GM21576 (cell line): Measurements from ENCODE around the gene TNFRSF1B.

ENCODE experiments used
- ATAC-seq: cut with Tn5 transposase; IDR thresholded peaks from one replicate; pipeline ENCODE4 v1.9.1; 2021; ENCODE audit warnings: mild to moderate bottlenecking, moderate library complexity; ENCODE audit not compliant: unreplicated experiment

TNFRSF1B gene

DNA sequence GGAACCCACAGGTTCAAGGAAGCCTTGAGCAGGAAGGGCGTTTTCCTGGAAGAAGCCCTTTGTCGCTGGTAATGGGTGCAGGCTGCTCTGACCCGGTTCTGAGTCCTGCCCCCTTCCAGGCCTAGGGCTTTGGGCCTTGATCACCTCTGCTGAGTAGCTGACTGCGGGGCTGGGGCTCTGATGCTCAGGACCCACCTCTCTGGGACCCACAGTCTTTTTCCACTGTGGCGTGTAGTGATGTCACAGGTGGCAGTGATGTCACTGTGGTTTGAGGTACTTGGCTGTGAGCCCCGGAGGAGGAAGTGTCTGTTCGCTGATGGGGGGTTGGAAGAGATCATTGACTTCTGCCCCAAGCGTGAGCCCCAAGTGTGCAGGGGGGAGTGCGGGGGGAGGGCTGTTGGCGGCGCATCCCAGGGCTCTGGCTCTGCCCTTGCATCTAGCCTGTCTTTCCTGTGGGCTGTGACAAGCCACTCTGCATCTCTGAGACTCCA, 6.9 kb downstream of the TNFRSF1B start:
- ATAC-seq, result no peak

DNA sequence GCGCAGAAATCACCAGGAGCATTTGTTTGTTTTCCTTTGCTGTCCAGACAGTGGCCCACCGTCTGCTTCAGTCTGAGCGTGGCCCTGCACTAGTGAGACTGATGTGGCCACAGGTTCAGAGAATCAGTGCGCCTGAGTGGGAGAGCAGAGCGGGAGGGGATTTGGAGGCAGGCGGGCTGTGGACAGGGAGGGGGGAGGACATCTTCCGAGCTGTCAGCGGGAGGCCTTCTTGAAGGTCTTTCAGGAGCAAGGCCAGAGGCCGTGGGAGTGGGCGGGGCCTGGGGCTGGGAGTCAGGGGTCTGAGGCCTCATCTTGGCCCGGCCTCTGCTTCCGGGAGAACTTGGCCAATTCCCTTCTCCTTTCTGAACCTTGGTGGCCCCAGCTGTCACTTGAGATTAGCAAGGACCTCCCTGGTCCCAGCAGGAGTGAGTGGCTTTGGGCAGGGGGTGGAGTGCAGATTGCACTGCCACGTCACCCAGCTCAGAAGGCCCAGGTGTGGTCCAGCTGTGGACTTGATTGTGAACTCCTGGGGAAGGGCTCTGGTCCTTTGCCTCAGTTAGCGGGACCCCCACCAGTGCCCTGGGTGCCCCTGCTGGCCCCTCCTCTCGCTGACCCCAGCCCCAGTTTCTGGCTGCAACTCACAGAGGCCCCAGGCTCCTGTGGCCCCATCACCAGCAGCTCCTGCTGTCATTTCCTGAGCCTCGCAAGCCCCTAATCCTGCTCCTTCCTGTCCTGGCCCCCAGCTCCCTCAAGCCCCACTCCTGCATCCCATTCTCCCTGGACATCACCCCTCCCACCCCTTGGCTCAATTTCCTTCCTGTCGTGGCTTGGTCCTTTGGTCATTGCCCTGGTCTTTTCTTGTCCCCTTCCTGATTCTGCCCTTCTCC, 8.4 kb downstream of the TNFRSF1B start:
- ATAC-seq, result no peak

DNA sequence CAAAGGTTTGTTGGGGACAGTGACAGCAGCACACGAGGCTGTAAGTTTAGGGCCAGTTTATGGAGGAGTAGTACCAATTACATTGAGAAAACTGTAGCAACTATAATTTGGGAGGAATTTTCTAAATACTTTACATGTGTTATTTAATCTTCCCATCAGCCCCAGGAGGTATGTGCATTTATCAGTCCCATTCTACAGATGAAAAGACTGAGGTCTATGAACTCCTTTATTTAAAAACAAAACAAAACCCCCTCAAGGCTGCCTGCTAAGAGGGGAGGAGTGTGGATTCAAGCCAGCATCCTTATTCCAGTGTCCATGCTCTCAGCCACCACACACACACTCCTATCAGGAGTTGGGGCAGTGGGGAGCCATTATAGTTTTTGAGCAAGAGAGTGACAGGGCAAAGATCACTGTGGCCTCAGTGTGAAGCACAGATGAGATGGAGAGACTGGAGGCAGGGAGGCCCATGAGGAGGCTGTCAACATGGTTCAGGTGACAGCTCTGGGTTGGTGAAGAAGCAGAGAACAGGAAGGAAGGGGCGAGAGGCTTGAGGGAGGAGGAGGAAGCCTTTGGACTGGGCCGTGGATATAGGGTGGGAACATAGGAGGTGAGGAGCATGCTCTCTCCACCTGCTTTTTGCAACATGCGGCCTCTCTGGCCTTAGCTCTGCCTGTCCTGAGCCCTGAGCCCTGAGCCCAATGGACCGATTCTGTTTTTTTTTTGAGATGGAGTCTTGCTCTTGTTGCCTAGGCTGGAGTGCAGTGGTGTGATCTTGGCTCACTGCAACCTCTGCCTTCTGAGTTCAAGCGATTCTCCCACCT, 9.7 kb downstream of the TNFRSF1B start:
- no peak for ATAC-seq

DNA sequence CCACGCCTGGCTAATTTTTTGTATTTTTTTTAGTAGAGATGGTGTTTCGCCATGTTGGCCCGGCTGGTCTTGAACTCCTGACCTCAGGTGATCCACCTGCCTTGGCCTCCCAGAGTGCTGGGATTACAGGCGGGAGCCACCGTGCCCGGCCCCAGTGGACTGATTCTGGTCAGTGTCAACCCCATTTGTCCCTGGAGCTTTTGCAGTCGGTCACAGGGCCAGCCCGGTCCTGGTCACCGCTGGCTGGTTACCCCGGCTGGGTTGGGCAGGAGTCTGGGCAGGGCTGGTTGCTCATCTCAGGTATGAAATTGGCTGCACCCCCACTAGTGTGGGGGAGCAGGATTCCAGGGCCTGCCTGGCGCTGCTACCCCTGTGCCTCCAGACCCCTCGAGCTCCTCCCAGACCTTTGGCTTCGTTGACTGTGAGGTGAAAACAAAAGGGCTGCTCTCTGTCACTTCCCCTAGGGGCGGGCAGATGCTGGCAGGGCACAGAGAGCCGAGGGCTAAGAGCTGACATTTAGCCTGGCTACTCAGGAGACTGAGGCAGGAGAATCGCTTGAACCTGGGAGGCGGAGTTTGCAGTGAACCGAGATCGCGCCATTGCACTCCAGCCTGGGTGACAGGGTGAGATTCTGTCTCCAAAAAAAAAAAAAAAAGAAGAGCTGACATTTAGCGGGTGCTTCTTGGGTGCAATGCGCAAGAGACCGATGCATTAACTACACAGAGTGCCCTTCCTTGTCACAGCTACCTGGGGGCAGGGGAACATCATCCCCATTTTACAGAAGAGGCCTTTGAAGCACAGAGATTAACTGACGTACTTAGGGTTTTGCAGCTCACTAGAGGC, 10.6 kb downstream of the TNFRSF1B start:
- no peak for ATAC-seq

DNA sequence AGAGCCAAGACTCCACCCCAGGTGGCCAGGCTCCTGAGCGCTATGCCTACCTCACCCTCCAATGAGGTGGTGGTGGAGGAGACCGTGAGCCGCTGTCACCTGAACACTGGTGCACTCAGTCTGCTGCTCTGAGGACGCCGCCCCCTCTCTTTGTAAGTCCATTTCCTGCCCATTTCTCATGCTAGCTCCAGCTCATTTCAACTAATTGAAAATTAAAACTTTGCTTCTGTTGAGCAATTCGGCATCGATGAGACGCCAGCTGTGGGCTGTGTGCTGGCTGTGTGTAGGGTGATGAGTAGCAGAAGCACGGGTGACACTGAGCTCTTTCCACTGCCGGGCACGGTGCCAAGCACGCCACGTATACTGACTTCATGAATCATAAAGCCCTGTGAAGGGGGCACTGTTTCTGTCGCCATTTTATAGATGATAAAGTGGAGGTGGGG, 11.2 kb downstream of the TNFRSF1B start:
- ATAC-seq, result no peak

DNA sequence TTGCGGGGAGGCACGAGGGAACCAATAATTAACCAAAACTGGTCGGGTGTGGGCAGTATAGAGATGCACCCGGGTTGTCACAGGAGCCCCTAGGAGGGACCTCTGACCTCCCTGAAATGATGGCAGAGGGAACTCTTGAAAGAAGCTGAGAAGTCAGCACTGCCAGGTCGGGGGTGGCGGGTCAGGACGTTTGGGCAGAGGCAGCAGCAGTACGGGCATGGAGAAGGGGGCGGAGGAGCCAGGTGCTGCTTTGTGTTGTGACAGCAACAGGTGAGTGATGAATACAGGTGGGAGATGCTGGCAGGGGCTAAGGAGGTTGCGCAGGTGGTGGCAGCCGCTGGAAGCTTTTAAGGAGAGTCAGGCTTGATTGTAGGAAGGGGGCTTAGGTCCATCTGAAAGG, 11.7 kb downstream of the TNFRSF1B start:
- no peak for ATAC-seq

DNA sequence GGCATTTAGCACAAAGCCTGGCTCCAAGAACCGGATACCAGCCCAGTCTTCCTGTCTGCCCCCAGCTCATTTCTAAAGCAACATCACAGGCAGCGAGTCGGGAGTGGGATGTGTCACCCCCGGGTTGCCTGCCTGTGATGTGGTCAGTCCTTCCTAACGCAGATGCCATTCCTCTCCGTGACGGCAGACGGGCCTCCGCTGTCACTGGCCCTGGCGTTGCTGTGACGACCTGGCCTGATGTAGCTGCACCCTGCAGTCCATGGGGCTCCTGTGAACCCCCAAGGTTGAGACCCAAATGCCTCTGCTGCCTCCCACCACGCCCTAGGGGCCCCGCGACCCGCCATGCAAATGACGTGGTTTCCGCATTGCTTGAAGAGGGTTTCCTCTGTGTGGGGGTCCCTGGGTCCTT, 12.3 kb downstream of the TNFRSF1B start:
- no peak for ATAC-seq

DNA sequence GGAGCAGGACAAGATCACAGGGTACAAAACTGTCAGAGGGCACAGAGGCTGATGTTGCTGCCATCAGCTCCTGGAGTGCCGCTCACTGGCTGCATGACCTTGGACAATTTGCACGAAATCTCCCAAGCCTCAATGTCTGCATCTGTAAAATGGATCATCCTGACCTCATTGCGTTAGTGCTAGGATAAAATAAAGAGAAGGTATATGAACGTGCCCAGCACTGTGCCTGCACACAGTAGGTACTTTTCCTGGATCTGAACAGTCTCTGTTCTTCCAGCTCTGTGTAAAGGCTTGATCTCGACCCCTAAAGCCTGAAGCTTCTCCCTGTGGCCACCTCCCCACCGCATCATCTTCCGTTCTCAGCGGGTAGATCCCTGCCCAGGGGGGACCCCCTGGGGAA, 12.9 kb downstream of the TNFRSF1B start:
- ATAC-seq, result no peak

DNA sequence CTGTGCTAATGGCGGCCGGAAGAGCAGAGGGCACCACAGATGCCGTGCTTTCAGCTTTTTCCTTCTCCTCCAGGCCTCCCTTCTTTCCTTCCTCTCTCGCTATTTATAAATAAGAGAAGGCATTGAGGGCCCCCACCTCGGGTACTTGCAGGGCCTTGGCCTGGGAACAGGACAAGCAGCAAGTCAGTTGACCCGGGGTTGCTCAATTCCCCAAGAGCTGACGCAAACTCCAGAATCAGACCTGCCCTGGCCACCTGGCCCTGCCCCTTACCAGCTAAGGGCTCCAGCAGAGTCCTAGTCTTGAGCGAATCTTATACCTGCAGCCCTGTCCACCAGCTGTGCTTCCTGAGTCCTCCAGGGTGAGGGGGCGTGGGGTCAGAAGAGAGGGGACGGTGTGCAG, 13.5 kb downstream of the TNFRSF1B start:
- ATAC-seq, result no peak

DNA sequence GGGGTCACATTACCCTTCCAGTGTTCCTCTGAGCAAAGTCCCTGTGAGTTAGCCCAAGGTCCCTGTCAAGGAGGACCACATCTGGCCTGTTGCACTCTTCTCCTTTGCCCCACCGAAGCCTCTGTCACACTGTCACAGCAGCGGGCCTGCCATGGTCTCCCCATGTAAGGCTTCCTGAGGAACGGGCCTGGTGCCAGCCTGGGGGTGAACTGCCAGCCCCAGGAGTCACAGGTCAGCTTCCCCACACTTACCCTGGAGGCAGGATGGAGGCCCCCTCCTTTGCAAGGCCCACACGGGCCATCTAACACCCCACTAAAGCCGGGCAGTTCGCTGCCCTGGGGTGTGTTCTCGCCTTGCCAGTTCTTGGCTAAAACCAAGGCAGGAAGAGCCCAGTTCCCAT, 14.1 kb downstream of the TNFRSF1B start:
- ATAC-seq, result no peak

DNA sequence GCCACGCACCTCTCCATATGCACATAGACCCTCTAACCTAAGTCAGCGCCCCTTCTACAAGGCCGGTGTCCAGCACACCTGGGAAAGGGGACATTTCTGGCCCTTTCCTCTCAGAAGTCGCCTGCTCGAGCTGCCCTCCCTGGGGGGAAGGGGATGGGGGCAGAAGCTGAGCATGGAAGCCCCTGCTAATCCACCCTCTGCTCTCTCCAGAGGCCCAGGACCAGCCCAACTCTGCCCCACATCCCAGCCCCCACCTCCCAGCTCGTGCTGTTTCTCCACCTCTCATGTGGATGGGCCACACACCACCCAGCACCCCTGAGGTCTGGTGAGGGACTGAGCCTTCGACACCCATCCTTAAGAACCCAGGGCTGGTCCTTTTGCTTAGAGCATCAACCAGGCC, 14.8 kb downstream of the TNFRSF1B start:
- no peak for ATAC-seq

DNA sequence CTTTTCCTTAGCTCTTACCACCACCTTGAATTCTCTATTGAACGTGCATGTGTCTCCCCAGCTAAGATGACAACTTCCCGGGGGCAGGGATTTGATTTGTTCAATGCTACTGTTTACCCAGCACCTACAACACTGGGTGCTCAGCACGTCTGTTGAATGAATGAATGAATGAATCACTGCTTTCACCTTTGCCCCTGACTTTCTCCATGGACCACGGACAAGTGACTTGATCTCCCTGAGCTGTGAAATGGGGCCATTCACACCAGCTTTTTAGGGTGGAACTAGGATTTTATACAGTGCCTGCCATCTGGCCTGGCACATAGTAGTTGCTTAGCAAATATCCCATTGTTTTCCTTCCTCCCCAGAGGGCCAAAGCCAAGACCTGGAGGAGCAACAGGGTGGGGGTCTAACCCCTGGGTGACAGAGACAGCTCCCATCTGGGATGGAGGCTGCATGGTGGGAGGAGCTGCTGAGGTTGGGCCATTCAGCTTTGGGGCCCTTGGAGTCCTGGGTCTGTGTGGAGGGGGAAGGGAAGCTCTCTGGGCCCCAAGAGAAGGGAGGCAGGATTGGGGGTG, 15.7 kb downstream of the TNFRSF1B start:
- ATAC-seq, result no peak

DNA sequence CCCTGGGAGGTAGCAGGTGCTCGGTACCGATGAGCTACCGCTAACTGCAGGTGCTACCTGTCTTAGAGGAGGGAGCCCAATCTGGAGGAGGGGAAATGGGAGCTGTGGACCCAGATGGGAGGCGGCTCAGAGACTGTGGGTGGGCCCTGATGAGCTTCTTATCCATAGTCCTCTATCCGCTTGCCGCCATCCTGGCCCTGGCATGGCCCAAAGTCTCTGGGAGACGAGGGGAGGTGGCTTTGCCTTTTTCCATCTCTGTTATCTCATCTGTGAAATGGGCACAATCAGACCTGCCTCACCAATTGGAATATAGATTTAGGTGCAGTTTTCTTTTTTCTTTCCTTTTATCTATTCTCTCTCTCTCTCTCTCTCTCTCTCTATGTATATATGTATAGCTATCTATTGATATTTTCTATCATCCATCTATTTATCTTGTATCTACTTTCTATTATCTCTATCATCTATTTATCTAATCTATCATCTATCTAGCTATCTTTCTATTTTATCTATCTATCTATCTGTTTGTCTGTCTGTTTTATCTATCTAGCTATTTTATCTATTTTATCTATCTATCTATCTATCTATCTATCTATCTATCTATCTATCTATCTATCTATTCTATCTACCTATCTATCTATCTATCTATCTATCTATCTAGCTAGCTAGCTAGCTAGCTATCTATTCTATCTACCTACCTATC, 16.5 kb downstream of the TNFRSF1B start:
- ATAC-seq, result no peak

DNA sequence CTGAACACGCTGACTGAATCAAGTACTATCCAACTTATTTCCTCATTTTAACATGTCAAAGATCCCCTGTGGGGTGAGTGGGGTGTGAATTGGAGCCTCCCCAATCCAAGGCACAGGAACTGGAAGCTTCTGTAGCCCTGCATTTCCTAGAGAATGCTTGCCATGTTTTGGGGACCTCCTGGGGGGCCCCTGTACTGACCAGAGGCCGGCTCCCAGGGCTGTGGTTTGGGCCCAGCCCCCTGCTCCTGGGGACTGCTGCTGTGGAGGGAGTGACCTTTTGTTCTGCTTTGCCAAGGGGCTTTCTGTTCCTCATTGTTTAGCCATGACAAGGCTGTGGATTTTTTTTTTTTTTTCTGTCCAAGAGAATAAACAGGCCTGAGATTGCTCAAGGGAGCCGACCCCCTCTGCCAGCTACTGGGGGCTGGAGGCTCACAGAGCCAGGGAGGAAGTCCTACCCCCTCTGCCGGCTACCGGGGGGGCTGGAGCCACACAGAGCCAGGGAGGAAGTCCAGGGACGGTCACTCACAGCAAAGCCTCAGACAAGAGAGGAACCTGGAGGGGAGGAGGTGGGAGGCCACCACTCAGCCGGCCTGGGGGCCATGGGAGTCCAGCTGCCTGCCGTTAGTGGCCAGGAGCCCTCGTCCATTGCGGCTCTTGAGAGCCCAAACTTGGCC, 17.4 kb downstream of the TNFRSF1B start:
- ATAC-seq, result no peak

DNA sequence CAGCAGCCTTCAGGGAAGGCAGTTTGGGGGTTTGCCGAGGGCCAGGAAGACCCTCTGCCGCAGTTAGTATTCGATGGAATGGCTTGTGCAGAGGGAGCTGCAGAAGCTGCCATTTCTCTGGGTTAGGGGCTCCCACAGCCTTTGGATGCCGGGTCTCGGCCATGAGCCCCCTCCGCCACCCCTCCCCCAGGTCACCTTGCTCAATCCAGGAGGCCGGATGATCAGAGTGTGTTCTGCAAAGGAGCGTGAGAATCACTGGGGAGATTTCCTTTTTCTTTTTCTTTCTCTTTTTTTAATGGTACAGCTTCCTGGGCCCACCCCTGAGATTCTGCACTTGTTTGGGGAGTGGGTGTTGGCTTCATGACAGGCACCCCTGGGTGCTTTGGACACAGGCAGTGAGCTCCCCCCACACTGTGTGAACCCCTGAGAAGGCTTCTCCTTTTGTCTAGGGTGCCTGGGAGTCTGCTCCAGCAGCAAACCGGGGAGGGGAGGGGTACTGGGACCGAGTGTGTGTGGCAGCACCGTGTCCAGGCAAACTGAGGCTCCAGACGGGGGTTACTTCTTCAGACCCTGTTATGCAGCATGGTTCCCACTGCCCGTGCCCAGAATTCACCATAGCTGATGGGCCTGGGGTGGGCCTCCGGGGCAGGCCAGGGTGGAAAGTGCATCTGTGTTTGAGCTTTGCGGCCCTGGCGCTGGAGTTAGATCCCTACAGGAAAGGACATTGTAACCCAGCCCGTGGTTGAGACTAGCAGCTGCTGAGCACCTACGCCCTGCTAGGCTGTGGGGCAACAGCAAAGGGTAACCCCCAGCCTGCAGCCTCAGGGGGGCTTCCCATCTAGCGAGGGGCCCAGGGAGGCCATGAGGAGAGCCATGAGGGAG, 18.5 kb downstream of the TNFRSF1B start:
- no peak for ATAC-seq

DNA sequence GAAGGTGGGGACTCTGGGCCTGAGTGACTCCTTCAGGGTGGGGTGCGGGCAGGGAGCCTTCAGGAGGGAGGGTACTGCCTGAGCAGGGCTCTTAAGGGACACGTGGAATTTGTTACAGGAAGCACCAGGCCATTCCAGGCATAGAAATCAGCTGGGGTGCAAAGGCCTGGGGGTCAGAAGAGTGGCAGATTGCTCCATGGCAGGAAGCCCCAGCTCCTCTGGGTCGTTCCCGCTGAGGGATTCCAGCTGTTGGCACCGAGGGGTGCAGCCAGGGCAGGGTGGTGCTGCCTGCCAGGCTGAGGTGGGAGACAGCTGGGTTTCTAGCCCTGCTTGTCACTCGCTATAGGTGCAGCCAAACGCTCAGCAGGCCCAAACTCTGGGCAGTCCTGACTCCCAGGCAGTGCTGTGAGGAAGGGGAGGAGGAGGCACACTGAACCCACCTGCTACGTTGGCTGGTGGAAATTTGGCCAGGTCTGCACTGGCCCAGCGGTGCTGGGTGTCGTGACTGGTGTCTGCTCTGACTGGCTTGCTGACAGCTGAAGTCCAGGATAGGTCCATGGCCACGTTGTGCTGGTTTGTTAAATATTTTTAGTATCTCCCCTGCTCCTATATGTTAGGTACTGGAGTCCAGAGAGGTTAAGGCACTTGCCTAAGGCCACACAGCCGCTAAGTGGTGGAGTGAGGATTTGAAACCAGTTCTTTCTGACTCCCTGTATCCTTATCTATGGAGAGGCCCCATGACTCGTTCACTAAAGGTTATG, 19.3 kb downstream of the TNFRSF1B start:
- ATAC-seq, result no peak

DNA sequence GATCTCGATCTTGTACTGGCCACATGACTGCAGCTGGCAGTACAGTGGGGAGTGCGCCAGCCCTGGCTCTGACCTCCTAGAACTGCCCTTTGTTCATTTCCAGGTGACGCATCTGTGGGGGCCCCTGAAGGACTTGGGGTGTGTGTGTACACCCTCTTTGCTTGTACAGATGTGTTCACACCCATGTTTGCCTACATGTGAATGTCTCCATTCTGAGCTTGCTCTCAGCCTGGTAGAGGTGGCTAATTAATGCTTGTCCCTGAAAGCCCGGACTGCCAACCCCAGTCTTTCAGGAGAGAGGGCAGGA, 19.8 kb downstream of the TNFRSF1B start:
- ATAC-seq, result no peak

DNA sequence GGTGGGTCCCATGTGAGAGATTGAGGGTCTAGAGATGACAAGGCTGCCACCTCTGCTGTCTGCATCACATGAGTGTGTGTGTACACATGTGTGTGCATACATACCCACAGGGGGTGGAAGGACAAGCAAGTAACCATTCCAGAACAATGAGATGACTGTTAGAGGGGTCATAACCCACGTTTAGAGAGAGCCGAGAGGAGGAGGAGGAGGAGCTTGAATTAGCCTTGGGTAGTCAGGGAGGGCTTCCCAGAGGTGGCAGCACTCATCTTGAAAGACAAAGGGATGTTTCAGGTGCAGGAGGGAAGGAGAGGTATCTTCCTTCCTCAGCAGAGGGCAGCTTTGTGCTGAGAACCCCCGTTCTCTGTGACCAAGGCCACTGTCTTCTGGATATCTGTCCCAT, 21.3 kb downstream of the TNFRSF1B start:
- no peak for ATAC-seq
